H9 (cell line): ENCODE measurements around the gene TBC1D22A. TPM values are rescaled to one million over a fixed set of nuclear protein-coding genes. Genes with fewer than 3 reads are reported as not detected.

Experiments
- DNase-seq: peaks from one replicate; pipeline ENCODE4 v3.0.0-alpha.2; 2017
- H2AFZ ChIP-seq: one replicate; pipeline ENCODE4 v1.6.1; 2013; ENCODE audit warnings: mild to moderate bottlenecking, low read length, control low read depth, moderate library complexity
- H2AK5ac ChIP-seq: 2 replicates; pipeline ENCODE4 v1.6.1; 2013; ENCODE audit warnings: low read length, control low read depth, mixed read lengths; ENCODE audit not compliant: insufficient read length
- H2BK120ac ChIP-seq: one replicate; pipeline ENCODE4 v1.6.1; 2013; ENCODE audit warnings: low read depth, mild to moderate bottlenecking, low read length, control low read depth, inconsistent platforms; ENCODE audit not compliant: poor library complexity, severe bottlenecking
- H2BK12ac ChIP-seq: 2 replicates; pipeline ENCODE4 v1.6.1; 2013; ENCODE audit warnings: low read length, control low read depth, mixed read lengths, low read depth; ENCODE audit not compliant: insufficient read length
- H2BK15ac ChIP-seq: 2 replicates; pipeline ENCODE4 v1.6.1; 2013; ENCODE audit warnings: low read depth, low read length, control low read depth
- H2BK20ac ChIP-seq: one replicate; pipeline ENCODE4 v1.6.1; 2013; ENCODE audit warnings: low read depth, mild to moderate bottlenecking, low read length, control low read depth, inconsistent platforms; ENCODE audit not compliant: poor library complexity, severe bottlenecking
- H2BK5ac ChIP-seq: 2 replicates; pipeline ENCODE4 v1.6.1; 2013; ENCODE audit warnings: low read length, control low read depth, mixed read lengths; ENCODE audit not compliant: insufficient read length
- H3K14ac ChIP-seq: 2 replicates; pipeline ENCODE4 v1.6.1; 2013; ENCODE audit warnings: low read length, control low read depth; ENCODE audit not compliant: insufficient read depth
- H3K18ac ChIP-seq: 2 replicates; pipeline ENCODE4 v1.6.1; 2013; ENCODE audit warnings: low read depth, mild to moderate bottlenecking, mixed read lengths, low read length, control low read depth; ENCODE audit not compliant: insufficient read length
- H3K23ac ChIP-seq: 2 replicates; pipeline ENCODE4 v1.6.1; 2013; ENCODE audit warnings: low read length, control low read depth, mixed read lengths, low read depth; ENCODE audit not compliant: insufficient read length
- H3K23me2 ChIP-seq: 2 replicates; pipeline ENCODE4 v1.6.1; 2013; ENCODE audit warnings: low read depth, mild to moderate bottlenecking, mixed read lengths, low read length, control low read depth; ENCODE audit not compliant: insufficient read length, poor library complexity, severe bottlenecking
- H3K27ac ChIP-seq: 2 replicates; pipeline ENCODE4 v1.5.1; 2013; ENCODE audit warnings: low read length, control low read depth, mixed read lengths, low read depth; ENCODE audit not compliant: insufficient read length
- H3K27me3 ChIP-seq: 2 replicates; pipeline ENCODE4 v1.6.1; 2013; ENCODE audit warnings: low read length, control low read depth, inconsistent platforms; ENCODE audit not compliant: insufficient read depth
- H3K4ac ChIP-seq: 2 replicates; pipeline ENCODE4 v1.6.1; 2013; ENCODE audit warnings: low read depth, mild to moderate bottlenecking, control low read depth, inconsistent platforms, low read length, moderate library complexity
- H3K4me1 ChIP-seq: 2 replicates; pipeline ENCODE4 v1.6.1; 2013; ENCODE audit warnings: low read length, control low read depth, inconsistent platforms; ENCODE audit not compliant: insufficient read depth
- H3K4me2 ChIP-seq: 2 replicates; pipeline ENCODE4 v1.6.1; 2013; ENCODE audit warnings: low read length, control low read depth, mixed read lengths; ENCODE audit not compliant: insufficient read length, insufficient read depth
- H3K56ac ChIP-seq: 2 replicates; pipeline ENCODE4 v1.6.1; 2013; ENCODE audit warnings: low read depth, mild to moderate bottlenecking, mixed read lengths, low read length, control low read depth; ENCODE audit not compliant: insufficient read length
- H3K79me1 ChIP-seq: 2 replicates; pipeline ENCODE4 v1.6.1; 2013; ENCODE audit warnings: low read depth, mild to moderate bottlenecking, moderate library complexity, low read length, control low read depth, inconsistent platforms; ENCODE audit not compliant: insufficient read depth, poor library complexity, severe bottlenecking
- H3K79me2 ChIP-seq: 2 replicates; pipeline ENCODE4 v1.6.1; 2013; ENCODE audit warnings: low read length, control low read depth, inconsistent platforms; ENCODE audit not compliant: insufficient read depth
- H3K9ac ChIP-seq: 2 replicates; pipeline ENCODE4 v1.6.1; 2013; ENCODE audit warnings: low read length, control low read depth, mixed read lengths; ENCODE audit not compliant: insufficient read length; ENCODE audit errors: extremely low read depth
- H3K9me3 ChIP-seq: one replicate; pipeline ENCODE4 v1.6.1; 2013; ENCODE audit warnings: low read depth, low read length, inconsistent platforms; ENCODE audit not compliant: control insufficient read depth
- H3T11ph ChIP-seq: one replicate; pipeline ENCODE4 v1.6.1; 2013; ENCODE audit warnings: mild to moderate bottlenecking, low read length, control low read depth, inconsistent platforms
- H4K20me1 ChIP-seq: one replicate; pipeline ENCODE4 v1.6.1; 2013; ENCODE audit not compliant: control insufficient read depth, insufficient read length, insufficient read depth
- H4K5ac ChIP-seq: 2 replicates; pipeline ENCODE4 v1.6.1; 2013; ENCODE audit warnings: low read depth, mild to moderate bottlenecking, mixed read lengths, low read length, control low read depth; ENCODE audit not compliant: insufficient read length
- H4K8ac ChIP-seq: replicated peaks from 2 replicates; pipeline ENCODE4 v1.6.1; 2013; ENCODE audit warnings: low read length, control low read depth, mixed read lengths, low read depth; ENCODE audit not compliant: insufficient read length
- H4K91ac ChIP-seq: 2 replicates; pipeline ENCODE4 v1.6.1; 2013; ENCODE audit warnings: low read depth, mild to moderate bottlenecking, moderate library complexity, mixed read lengths, low read length, control low read depth; ENCODE audit not compliant: insufficient read length
- H3K27ac Mint-ChIP-seq, 3 experiments: 2 replicates in 2 of 3; 3 replicates in 1 of 3; pipeline ENCODE4 v1.8.0; 2020 to 2021; ENCODE audit warnings: mixed read lengths in 3 of 3, mild to moderate bottlenecking in 1 of 3, moderate library complexity in 1 of 3
- H3K27me3 Mint-ChIP-seq: 2 replicates; pipeline ENCODE4 v1.8.0; 2021; ENCODE audit warnings: low read depth, mild to moderate bottlenecking, moderate library complexity, mixed read lengths
- H3K36me3 Mint-ChIP-seq, 3 experiments: 2 replicates in 2 of 3; 3 replicates in 1 of 3; pipeline ENCODE4 v1.8.0; 2020 to 2021; ENCODE audit warnings: low read depth in 3 of 3, mixed read lengths in 3 of 3; ENCODE audit not compliant: insufficient read depth in 1 of 3
- H3K4me1 Mint-ChIP-seq, 2 experiments: 2 replicates each; pipeline ENCODE4 v1.8.0; 2020; ENCODE audit warnings: mixed read lengths in 2 of 2
- H3K4me3 Mint-ChIP-seq, 2 experiments: 2 replicates in 1 of 2; 3 replicates in 1 of 2; pipeline ENCODE4 v1.8.0; 2020 to 2021; ENCODE audit warnings: mild to moderate bottlenecking in 2 of 2, mixed read lengths in 2 of 2, moderate library complexity in 1 of 2
- H3K9me3 Mint-ChIP-seq, 2 experiments: 2 replicates in 1 of 2; 3 replicates in 1 of 2; pipeline ENCODE4 v1.8.0; 2020; ENCODE audit warnings: mild to moderate bottlenecking in 2 of 2, mixed read lengths in 2 of 2, moderate library complexity in 1 of 2
- WGBS: extraction: QIAGEN DNeasy Blood & Tissue Kit; methylation state at CpG from one replicate; pipeline ENCODE4 v1.1.7; 2013; ENCODE audit warnings: missing lambda C conversion rate, low lambda C conversion rate, mixed read lengths; ENCODE audit not compliant: insufficient read length; ENCODE audit errors: extremely low coverage; 5-methylcytosine and 5-hydroxymethylcytosine counted together
- total RNA-seq: library from RNA; stranded (reverse); gene quantifications from 2 replicates; pipeline ENCODE4 v1.2.1, GENCODE V29; 2021
- TF ChIP-seq, protein P1 (sequence below): fragments of 200-600 bp; sonication (generic); conservative IDR thresholded peaks from 3 replicates; pipeline ENCODE4 v1.8.0; 2021; ENCODE audit warnings: antibody characterized with exemption, mild to moderate bottlenecking

TBC1D22A gene
- total RNA-seq, 1 experiment from 2014 or later, result 20.8 TPM

DNA sequence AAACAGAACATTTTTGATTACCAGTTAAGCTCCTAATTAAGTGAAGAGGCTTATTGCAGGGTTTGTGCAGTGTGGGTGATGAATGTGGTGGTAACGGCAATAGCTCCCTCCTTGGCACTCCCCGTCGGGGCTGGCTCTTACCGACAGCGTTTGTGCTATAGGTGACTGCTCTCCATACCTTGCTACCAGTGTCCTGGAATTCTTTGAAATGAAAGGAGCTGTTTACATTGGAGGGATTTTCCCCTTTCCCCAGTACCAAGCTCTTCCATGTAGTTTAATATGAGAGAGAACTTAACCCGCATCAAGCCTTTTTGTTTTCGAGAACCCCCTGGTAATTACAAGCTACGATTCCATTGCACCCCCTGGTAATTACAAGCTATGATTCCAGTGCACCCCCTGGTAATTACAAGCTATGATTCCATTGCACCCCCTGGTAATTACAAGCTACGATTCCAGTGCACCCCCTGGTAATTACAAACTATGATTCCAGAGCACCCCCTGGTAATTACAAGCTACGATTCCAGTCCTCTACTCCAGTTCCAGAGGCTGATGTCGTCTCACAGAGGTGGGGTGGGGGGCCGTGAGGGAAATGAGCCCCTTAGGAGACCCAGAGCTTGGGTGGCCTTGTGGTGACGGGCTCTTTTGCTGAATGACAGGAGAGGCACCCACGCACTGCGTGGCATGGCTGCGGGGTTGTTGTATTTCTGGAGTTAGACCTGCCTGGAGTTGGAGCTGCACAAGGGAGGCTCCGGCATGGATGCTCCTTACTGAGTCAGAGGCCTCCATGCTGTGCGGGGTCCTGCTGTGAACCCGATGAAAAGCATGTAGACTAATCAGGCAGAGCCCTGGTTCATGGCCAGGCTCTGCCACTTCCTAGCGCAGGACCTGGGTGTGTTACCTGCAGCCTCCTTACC is 205.3 kb downstream of the TBC1D22A start:
- Mint-ChIP-seq H3K4me3 (no peak overlapping the region), H3K27me3 (no peaks in the 10 kb centered on the region), H3K9me3 (no peaks in the 10 kb centered on the region), H3K36me3 (no peaks in the 10 kb centered on the region), H3K27ac (0 out of 7 replicates have a peak overlapping the region, but pooled peaks of 1 of the 3 experiments have one; percentile 17), H3K4me1 (peaks cover 22 to 38% of the 10 kb centered on the region in 2 experiments)
- no peak overlapping the region for H3K14ac ChIP-seq
- no peaks in the 10 kb centered on the region for H3K27me3 ChIP-seq
- no peak overlapping the region for H3K9ac ChIP-seq
- no peak overlapping the region for H3K56ac ChIP-seq
- H2BK15ac ChIP-seq, result no peak overlapping the region
- H2BK5ac ChIP-seq, result no peak overlapping the region
- H3T11ph ChIP-seq, result no peak overlapping the region
- H3K79me2 ChIP-seq, result no peaks in the 10 kb centered on the region; the same call in 1 of the 2 replicates
- no peak overlapping the region for H3K4ac ChIP-seq
- H4K91ac ChIP-seq, result no peak overlapping the region
- H2AFZ ChIP-seq, result no peak overlapping the region
- TF ChIP-seq, protein P1, sequence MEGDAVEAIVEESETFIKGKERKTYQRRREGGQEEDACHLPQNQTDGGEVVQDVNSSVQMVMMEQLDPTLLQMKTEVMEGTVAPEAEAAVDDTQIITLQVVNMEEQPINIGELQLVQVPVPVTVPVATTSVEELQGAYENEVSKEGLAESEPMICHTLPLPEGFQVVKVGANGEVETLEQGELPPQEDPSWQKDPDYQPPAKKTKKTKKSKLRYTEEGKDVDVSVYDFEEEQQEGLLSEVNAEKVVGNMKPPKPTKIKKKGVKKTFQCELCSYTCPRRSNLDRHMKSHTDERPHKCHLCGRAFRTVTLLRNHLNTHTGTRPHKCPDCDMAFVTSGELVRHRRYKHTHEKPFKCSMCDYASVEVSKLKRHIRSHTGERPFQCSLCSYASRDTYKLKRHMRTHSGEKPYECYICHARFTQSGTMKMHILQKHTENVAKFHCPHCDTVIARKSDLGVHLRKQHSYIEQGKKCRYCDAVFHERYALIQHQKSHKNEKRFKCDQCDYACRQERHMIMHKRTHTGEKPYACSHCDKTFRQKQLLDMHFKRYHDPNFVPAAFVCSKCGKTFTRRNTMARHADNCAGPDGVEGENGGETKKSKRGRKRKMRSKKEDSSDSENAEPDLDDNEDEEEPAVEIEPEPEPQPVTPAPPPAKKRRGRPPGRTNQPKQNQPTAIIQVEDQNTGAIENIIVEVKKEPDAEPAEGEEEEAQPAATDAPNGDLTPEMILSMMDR, result no peak
- no CpG with 5 or more reads among the region's 20 CpGs for WGBS
- no peak overlapping the region for H2BK120ac ChIP-seq
- no peaks in the 10 kb centered on the region; the same call in 1 of the 2 replicates for H3K4me1 ChIP-seq
- no peak overlapping the region for H4K5ac ChIP-seq
- no peak overlapping the region for H3K18ac ChIP-seq
- H3K79me1 ChIP-seq, result no peaks in the 10 kb centered on the region
- no peaks in the 10 kb centered on the region for H3K9me3 ChIP-seq
- H3K23me2 ChIP-seq, result no peaks in the 10 kb centered on the region
- no peaks in the 10 kb centered on the region for H4K20me1 ChIP-seq
- H3K4me2 ChIP-seq, result no peak overlapping the region
- H3K27ac ChIP-seq, result no peak overlapping the region
- no peak overlapping the region for H2BK12ac ChIP-seq
- H2AK5ac ChIP-seq, result no peak overlapping the region
- no peak overlapping the region for H2BK20ac ChIP-seq
- DNase-seq, result no peak
- no peak overlapping the region for H4K8ac ChIP-seq
- H3K23ac ChIP-seq, result no peak overlapping the region
